GM21723 (cell line): ENCODE data around the gene POU4F3.

Experiments used
- ATAC-seq: cut with Tn5 transposase; IDR thresholded peaks from one replicate; pipeline ENCODE4 v1.9.1; 2021; ENCODE audit warnings: mild to moderate bottlenecking, moderate library complexity; ENCODE audit not compliant: unreplicated experiment

Gene POU4F3

DNA sequence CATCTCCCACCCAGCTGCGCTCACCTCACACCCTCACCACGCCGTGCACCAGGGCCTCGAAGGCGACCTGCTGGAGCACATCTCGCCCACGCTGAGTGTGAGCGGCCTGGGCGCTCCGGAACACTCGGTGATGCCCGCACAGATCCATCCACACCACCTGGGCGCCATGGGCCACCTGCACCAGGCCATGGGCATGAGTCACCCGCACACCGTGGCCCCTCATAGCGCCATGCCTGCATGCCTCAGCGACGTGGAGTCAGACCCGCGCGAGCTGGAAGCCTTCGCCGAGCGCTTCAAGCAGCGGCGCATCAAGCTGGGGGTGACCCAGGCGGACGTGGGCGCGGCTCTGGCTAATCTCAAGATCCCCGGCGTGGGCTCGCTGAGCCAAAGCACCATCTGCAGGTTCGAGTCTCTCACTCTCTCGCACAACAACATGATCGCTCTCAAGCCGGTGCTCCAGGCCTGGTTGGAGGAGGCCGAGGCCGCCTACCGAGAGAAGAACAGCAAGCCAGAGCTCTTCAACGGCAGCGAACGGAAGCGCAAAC is 1.1 kb downstream of the POU4F3 start:
- no peak for ATAC-seq

DNA sequence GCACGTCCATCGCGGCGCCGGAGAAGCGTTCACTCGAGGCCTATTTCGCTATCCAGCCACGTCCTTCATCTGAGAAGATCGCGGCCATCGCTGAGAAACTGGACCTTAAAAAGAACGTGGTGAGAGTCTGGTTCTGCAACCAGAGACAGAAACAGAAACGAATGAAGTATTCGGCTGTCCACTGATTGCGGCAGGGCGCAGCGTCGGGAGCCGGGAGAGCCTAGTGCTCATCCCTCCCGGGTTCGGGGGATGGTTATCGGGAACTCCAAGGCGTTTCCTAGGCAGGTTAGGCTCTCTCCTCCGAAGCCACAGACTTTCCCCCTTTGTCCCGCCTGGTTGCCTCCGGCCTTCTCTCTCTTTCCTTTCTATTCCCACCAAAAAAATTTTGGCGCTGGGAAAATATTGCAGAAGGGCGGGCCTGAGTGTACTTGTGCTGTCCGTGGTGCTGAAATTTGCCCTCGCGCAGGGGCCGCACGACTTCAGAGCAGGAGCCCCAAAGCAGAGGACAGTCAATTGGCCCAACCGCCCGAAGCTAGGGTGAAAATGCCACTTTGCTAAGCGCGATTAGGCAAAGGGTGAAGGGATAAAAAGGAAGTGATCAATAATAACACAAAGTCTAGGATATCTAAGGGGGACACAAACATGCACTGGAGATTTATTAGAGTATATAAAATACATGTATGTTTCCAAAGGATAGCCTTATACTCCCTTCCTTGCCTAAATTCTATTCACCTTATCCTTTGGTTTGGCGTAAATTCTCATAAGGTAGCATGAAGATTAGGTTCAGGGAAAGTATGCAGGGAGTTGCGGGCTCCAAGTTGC is 1.8 kb downstream of the POU4F3 start:
- no peak for ATAC-seq

DNA sequence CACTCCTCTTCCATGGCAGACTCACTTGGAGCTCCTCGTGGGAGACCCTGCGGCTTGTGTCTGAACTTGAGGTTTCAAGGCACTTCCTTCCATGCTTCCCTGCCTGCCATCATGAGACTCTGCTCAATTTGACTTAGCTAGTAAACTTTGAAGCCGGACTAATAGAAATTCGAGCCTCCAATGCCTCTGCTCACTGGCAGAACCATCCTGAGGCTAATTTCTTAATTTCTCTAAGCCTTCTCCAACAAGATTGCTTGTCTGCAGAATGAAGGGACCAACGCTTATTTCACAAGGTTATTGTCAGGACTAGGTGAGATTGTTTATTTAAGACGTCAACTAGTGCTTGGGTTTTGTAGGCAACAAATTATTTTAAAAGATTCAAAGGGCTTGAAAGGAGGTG is 3.2 kb downstream of the POU4F3 start:
- no peak for ATAC-seq

DNA sequence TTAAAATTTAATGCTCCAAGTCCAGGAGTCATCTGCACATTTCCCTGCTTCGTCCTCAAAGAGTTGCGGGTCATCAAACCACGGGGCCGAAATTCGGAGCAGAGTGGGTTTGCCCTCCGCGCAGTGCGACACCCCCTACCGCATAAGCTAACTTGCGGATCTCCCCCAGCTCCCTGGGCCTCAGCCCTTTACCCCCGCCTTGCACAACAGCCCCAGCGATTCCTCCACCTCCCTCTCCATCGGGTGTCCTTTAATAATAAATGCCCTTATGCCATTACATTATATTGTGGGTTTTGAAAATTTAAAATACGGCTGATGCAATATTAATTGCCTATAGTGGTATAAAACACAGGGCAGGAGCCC is 3.9 kb downstream of the POU4F3 start:
- ATAC-seq: no peak

DNA sequence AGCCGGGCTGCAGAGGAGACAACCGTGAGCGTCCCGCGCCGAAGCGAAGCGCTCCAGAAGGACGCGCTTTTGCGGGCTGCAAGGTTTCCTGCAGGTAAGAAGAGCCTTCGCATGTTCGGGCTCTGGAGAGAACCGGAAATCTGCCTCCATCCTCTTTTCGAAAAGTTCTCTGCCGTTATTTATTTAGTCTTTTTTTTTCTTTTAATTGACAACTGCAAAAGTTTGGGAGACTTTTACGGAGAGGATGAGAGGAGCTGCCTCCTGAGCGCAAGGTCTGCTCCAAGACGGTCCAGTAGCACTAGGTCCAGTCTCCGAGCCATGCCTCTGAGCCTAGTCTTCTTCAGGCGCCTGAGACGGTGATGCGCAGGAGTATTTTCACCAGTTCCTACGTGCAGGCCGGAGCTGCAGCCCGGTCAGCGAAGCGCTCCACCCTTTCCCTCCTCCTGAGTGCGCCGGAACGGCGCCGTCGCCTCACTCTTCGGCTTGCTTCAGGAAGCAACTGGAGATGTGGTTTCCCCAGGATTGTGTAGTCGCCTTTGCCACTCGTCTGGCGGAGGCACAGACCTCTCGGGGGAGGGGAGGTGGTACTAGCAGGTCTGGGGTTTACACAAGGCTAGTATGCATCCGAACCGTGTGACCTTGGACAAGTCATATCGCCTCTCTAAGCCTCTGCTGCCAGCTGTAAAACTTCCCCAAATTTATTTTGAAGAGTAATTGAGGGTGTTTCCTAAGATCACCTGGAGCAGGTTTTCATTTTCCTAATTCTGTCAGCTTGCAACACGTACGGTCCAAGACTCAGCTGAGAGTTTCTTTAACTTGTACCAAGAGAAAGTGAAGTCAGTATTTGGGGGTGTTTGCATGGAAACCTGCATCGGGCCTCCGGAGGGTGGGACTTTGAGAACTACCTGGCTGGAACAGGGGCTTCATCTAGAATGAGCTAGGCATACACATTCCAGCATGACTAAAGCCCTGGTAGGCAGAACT is 4.5 kb downstream of the POU4F3 start:
- no peak for ATAC-seq

DNA sequence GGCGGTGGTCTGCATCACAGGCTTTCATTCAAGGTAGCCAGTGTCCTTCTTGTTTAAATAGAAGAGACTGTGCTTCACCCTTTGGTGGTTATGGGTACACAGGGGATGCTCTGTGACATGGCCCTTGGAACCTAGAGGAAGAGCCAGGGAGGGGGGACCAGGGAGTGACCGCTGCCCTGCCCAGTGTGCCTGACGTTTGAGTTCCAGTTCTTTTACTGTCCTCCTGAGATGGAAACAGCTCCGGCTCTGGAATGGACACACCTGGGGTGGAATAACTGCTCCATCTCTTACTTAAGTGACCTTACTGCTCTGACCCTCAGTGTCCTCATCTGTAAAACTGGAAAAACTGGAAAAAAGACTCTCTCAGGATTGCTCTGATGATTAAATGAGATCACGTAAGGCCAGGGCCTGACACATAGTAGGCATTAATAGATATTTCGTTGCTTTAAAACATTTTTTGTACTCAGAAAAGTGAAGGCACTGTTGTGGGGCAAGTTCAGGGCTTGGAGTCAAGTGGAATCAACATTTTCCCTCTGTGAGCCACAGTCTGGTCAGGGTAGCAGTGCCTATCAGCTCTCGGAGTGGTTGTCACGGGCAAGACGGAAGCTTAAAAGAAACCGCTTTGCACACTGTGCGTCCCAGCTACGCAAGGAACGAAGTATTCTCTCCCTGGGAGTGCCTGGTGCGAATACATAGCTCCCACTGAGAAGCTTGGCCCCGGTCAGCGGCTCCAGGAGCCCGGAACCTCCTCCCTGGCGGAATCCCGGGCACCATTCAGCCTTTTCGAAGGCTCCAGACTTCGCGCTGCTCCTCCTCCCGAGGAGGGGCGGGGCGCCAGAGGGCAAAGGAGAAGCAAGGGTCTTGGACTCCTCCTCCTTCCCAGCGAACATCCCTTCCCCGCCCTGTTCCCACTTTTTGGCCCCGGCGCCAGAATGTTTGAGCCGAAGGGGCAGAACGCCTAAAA is 5.8 kb downstream of the POU4F3 start:
- no peak for ATAC-seq

DNA sequence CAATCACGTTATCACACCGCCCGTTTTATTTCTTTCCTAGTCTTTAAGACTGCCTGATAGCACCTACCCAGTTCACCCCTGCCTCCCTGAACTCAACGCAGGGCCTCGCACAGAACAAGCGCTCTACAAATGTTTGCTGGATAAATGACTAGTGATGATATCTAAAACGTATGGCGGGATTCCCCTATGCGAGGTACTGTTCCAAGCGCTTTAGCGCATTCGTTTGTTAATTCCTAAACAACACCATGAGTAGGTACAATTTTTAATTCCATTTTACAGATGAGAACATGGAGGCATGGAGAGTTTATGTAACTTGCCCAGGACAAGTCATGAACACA is 6.6 kb downstream of the POU4F3 start:
- no peak for ATAC-seq

DNA sequence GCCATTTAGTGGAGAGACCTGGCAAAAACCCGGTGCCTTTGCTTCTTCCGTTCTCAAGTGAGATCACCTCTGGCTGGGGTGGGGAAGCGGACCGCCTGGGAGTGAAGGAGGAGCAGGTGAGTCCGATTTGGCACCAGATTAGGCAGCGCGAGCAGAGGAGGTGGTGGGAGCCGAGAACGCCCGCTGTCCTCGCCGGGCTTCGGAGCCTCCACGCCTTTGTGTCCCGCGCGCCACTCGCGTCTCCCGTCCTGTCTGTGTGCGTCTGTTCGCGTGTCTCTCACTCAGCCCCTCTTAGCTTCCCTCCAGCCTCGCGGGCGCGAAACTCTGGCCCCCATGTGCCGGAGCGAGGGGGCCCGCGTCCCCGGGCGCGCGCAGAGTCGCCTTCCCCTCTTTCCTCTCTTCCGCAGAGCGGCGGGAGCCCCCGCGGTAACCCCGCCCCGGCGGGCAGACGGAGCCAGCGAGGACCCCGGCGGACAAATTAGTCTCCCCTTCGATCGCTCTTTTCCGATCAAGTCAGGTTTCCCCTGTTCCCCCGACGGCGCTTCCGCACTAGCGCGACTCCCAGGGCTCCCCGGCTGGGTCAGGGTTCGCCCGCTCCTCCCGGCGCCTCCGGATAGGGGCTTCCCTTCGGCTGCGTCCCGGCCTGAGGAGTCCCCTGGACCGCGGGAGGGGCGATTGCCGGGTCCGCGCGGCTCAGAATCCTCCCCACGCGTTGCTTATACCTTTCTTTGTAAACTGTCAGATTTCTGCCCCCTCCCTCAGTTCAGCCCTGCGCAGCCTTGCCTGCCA is 7.1 kb downstream of the POU4F3 start:
- no peak for ATAC-seq

DNA sequence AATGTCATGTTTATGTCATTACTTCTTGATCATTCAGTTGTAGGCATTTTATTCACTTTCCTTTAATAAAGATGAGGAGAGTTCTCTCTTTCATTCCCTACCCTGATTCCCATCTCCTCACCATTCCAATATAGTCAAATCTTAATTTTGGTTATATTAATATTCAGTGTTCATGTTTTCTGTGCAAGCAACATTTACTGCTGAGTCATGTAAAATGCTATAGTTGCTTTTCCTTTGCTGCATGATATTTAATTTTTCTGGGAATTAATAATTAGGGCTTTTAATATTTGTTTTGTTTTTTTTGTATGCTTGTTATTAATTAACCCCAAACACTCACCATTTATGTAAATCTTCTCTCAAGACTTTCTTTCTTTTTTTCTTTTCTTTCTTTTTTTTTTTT is 18.5 kb downstream of the POU4F3 start:
- no peak for ATAC-seq

DNA sequence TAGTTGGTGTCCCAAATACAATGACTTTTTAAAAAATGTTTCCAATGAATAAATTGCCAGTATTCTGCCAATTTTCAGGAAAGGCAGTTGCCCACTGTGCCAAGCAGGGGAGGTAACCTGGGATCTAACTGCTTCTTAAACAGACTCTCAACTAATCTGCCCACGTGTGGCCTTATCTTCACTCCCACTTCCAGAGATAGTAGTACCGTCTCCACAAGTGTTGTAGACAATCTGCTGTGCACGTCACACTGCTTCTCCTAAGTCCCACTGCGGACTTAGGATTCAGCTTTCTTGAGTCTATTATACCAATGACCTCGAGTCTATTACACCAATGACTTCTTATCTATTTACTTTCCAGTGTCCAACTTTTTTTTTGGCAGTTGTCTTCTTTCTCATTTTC is 21.2 kb downstream of the POU4F3 start:
- ATAC-seq: no peak

DNA sequence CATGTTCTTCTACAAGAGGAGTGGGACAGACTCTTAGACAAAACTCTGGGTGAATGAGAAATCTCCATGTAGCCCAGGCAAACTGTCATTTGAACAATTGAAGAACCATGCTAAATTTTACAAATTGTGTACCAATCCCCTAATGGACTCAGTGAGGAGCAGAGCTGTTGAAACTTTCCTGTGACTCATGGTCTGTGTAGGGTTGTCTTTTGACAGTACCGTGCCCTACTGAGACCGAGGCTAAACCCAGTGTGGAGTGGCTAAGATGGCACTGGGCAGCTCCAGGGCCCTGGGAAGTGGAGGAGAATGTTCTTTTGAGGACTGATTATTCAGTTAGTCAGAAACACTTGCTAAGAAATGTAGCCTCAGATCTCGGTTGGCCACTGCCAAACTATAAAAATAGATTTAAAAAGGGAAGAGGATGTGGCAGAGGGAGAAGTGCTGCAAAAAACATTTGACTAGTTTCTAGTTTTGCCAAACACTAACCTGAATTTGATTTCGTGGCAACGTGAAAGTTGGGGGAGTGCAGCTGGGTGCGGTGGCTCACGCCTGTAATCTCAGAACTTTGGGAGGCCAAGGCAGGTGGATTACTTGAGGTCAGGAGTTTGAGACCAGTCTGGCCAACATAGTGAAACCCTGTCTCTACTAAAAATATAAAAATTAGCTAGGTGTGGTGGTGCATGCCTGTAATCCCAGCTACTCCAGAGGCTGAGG is 24.7 kb downstream of the POU4F3 start:
- ATAC-seq: no peak

DNA sequence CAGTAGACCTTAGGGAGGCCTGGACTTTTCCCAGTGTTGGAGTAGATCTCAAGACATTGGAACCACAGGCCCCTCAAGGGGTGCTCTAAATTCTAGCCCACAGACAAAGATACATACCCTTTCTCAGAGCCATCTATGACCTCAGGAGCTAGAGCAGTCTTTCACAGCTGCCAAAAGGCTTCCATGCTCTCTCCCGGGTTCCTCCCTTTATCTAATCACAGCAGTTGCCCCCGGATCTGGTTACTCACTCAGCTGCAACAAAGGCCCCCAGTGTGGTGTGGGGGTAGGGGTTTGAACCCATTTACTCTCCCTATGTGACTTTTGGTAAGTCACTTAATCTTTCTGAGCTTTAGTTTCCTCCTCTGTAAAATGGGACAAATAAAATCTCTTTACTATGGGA is 27.0 kb downstream of the POU4F3 start:
- no peak for ATAC-seq

DNA sequence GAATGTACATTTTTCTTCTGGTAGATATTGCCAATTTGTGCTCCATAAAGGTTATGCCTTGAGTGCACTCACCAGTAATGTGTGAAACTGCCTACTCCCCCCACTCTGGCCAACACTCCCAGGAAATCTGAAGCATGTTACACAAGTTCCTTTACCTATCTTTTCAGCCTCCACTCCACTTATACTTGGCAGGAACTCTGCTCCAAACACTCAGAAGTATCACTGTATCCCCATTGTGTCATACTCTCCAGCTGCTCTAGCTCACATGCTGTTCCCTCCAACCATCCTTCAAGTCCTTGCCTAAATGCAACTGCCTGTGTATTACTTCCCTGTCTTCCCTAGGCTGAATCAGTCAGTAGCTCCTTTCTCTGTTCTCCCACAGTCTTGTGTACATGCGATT is 28.3 kb downstream of the POU4F3 start:
- no peak for ATAC-seq

DNA sequence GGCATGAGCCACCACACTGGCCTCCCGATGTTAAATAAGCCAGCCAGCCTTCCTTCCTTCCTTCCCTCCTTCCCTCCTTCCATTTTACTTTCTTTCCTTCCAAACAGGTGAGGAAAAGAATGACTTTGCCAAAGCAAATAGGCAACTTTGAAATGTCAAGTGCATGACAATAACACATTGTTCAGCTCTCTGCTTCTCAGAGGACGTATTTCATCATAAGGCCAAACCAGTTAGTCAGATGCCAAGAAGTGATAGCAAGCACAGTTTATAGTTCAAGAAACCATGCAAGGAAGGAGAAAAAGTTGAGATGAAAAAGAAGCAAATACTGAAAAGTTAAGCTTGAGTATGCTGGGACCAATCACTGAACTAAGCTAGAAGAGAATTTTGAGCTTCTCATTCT is 29.5 kb downstream of the POU4F3 start:
- ATAC-seq: no peak

DNA sequence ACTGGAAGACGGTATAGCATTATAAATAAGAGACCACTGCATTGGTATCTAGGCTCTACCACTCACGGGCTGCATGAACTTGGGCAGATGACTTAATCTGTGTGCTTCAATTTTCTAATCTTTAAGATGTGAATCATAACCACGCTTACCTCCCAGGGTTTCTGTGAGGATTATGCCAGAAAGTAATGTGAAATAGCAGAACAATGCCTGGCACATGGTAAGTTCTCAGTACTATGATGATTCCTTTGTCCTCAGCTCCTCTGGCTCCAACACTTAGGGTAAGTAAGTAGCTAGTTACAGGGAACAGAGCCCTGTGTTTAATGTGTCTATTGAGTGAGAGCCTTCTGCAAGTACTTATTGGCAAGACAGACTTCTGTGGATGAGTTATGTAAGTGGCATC is 31.1 kb downstream of the POU4F3 start:
- no peak for ATAC-seq

DNA sequence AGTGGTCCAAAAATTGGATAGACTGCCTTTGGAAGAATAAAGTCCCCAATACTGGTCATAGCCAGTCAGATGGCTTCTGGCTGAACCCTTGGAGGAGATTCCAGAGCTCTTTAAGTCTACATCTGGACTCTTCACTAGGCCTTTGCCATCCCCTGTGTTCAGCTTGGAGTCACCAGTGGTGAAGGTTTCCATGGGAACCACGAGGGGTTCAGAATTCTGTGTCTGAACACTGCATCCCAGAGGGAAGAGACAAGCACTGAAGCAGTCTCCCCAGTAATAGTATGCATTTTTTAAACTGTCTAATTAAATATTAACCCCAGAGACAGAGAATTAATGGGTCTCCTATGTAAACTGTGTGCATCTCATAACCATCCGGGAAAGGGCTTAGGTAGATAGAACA is 38.2 kb downstream of the POU4F3 start:
- no peak for ATAC-seq

DNA sequence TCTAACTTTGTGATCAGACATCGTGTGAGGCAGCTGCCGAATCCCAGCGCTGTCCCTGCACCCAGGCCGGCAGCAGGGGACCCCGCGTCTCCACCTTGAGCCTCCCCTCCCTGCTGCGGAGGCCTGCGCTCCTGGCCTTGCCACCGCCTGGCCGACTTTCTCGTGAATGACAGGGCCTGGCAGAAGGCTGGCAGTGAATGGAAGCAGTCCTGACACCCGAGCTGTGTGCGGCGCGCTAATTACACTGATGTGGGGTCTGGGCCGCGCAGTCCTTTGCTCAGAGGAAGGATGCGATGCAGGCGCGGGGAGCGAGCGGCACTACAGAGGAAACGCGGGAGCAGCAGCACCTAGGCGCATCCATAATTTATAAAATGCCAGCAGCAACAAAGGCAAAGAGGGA is 40.3 kb downstream of the POU4F3 start:
- ATAC-seq: no peak

DNA sequence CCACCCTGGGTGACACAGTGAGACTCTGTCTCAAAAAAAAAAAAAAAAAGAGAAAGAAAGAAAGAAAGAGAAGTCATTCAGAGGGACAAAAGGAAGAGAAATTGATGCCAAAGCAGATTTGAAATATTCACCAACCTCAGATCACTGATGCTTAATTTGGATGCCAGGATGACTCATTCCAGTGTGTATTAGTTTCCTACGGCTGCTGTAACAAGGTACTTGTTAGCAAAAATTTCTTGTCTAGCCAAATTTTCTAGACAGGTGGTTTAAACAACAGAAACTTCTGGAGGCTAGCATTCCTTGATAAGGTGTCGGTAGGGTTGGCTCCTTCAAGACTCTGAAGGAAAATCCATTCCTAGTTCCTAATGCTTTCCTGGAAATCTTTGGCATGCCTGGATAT is 42.1 kb downstream of the POU4F3 start:
- no peak for ATAC-seq

DNA sequence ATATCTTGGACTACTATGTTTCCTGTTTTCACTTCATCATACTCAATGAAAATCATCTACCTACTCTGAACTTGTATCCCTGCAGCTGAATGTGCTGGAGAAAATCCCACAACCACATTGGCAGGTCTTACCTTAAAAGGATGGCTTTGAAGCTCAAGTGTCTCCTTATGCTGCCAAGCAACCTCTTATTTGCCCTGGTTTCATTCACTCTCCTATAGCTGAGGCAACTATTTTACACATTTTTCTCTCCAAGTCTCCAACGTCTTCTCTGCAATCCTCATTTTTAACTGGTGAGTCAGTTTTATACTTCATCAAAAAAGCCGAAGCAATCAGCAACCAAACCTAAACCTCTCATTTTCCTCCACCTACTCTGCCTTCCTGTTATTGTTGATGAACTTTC is 49.7 kb downstream of the POU4F3 start:
- no peak for ATAC-seq
